ENCODE measurements around the gene ARL8B. TPM values are rescaled to one million over a fixed set of nuclear protein-coding genes. Genes with fewer than 3 reads are reported as not detected.

The ARL8B gene
- total and polyA plus RNA-seq, 9 of the 15 experiments (the other 6 are each of a cell fraction or from before 2014, with no cell fraction given) = 28.5 to 99.4 (median 77.2) TPM

GRCh38 chr3:5122741-5123706, 932 bp downstream of the ARL8B start (continued):
- TF ChIP-seq DEAF1 (CRISPR knock-in tag; IDR thresholded peaks at IDR 0.05) (no peak), RFX1 (IDR thresholded peaks at IDR 0.05) (no peak), SRF (CRISPR knock-in tag; IDR thresholded peaks at IDR 0.05) (0 out of 4 replicates have a peak, but pooled peaks of 1 of the 2 experiments have one; percentile 11)
- TF ChIP-seq, protein P1, sequence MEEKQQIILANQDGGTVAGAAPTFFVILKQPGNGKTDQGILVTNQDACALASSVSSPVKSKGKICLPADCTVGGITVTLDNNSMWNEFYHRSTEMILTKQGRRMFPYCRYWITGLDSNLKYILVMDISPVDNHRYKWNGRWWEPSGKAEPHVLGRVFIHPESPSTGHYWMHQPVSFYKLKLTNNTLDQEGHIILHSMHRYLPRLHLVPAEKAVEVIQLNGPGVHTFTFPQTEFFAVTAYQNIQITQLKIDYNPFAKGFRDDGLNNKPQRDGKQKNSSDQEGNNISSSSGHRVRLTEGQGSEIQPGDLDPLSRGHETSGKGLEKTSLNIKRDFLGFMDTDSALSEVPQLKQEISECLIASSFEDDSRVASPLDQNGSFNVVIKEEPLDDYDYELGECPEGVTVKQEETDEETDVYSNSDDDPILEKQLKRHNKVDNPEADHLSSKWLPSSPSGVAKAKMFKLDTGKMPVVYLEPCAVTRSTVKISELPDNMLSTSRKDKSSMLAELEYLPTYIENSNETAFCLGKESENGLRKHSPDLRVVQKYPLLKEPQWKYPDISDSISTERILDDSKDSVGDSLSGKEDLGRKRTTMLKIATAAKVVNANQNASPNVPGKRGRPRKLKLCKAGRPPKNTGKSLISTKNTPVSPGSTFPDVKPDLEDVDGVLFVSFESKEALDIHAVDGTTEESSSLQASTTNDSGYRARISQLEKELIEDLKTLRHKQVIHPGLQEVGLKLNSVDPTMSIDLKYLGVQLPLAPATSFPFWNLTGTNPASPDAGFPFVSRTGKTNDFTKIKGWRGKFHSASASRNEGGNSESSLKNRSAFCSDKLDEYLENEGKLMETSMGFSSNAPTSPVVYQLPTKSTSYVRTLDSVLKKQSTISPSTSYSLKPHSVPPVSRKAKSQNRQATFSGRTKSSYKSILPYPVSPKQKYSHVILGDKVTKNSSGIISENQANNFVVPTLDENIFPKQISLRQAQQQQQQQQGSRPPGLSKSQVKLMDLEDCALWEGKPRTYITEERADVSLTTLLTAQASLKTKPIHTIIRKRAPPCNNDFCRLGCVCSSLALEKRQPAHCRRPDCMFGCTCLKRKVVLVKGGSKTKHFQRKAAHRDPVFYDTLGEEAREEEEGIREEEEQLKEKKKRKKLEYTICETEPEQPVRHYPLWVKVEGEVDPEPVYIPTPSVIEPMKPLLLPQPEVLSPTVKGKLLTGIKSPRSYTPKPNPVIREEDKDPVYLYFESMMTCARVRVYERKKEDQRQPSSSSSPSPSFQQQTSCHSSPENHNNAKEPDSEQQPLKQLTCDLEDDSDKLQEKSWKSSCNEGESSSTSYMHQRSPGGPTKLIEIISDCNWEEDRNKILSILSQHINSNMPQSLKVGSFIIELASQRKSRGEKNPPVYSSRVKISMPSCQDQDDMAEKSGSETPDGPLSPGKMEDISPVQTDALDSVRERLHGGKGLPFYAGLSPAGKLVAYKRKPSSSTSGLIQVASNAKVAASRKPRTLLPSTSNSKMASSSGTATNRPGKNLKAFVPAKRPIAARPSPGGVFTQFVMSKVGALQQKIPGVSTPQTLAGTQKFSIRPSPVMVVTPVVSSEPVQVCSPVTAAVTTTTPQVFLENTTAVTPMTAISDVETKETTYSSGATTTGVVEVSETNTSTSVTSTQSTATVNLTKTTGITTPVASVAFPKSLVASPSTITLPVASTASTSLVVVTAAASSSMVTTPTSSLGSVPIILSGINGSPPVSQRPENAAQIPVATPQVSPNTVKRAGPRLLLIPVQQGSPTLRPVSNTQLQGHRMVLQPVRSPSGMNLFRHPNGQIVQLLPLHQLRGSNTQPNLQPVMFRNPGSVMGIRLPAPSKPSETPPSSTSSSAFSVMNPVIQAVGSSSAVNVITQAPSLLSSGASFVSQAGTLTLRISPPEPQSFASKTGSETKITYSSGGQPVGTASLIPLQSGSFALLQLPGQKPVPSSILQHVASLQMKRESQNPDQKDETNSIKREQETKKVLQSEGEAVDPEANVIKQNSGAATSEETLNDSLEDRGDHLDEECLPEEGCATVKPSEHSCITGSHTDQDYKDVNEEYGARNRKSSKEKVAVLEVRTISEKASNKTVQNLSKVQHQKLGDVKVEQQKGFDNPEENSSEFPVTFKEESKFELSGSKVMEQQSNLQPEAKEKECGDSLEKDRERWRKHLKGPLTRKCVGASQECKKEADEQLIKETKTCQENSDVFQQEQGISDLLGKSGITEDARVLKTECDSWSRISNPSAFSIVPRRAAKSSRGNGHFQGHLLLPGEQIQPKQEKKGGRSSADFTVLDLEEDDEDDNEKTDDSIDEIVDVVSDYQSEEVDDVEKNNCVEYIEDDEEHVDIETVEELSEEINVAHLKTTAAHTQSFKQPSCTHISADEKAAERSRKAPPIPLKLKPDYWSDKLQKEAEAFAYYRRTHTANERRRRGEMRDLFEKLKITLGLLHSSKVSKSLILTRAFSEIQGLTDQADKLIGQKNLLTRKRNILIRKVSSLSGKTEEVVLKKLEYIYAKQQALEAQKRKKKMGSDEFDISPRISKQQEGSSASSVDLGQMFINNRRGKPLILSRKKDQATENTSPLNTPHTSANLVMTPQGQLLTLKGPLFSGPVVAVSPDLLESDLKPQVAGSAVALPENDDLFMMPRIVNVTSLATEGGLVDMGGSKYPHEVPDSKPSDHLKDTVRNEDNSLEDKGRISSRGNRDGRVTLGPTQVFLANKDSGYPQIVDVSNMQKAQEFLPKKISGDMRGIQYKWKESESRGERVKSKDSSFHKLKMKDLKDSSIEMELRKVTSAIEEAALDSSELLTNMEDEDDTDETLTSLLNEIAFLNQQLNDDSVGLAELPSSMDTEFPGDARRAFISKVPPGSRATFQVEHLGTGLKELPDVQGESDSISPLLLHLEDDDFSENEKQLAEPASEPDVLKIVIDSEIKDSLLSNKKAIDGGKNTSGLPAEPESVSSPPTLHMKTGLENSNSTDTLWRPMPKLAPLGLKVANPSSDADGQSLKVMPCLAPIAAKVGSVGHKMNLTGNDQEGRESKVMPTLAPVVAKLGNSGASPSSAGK (IDR thresholded peaks at IDR 0.05) = no peak

Measured in K562 (cell line).